ENCODE measurements around the gene ARL6IP1.
"Not testable (repeated sequence)": the region's sequence is repeated elsewhere in the genome, so short reads cannot be mapped to it uniquely, and the experiment has no call there.

ARL6IP1 gene

DNA sequence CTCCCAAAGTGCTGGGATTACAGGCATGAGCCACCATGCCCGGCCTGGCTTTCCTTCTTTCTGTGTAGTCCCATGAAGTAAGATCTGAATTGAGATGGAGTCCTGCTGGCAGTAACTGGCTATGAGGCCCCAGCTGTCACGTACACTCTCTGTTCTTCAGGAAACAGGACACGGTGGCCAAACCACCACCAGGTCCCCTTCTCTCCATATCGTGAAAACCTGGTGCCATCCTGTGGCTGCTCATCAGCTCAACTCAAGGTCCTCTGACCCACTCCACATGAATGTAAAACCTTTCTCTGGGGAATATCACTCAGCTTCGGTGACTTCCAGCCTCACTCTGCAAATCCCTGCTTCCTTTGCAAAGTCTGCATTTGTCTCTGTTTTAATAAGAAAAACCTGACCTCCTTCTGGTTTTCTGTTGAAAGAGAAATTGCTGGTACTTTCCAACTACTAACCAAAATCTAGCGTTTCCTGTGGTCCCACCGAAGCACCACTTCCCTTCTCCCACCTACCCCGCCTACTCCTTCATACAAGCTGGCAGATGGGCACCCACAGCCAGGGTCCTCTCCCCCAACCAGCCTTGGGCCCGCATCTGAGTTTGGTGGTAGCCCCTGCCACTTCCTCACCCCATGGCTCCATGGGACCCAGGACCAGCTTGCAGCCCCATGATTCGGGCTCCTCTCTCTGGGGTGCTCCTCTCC lies 43.2 kb downstream of the ARL6IP1 start:
- not testable (repeated sequence) for DNase-seq

DNA sequence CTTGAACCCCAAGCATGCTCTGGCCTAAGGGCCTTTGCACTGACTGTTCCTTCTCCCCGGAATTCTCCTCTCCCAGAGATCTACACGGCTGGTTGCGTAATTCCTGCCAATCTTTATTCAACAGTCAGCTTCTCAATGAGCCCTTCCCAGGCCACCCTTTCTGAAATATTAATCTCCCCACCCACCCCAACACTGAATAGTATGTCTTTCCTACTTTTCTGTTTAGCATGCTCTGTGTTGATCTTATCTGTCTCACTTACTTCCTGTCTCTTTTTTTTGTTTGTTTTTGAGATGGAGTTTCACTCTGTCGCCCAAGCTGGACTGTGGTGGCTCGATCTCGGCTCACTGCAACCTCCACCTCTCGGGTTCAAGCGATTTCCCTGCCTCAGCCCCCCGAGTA lies 44.7 kb downstream of the ARL6IP1 start:
- not testable (repeated sequence) for DNase-seq

DNA sequence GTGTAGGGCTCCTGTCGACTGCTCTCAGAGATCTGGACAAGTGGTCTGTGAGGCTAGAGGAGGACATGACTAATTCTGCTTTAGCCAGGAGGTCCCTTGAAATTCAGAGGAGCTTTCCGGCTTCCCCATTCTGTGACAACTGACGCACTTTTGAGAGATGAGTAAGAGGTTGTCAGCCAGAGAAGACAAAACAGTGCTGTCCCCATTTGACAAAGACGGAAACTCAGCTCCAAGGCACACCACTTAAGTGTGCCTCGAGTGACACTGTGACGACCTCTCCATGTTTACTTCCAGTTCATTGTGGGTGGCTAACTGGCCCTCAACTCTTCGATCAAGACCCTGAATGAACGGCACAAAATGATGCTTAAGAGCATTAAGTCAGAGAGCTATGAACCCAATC lies 58.5 kb downstream of the ARL6IP1 start:
- not testable (repeated sequence) for DNase-seq

Measured in effector CD4-positive, alpha-beta T cell (primary cell).